ENCODE measurements around the gene PLA2G1B. TPM values are rescaled to one million over a fixed set of nuclear protein-coding genes. Genes with fewer than 3 reads are reported as not detected.

PLA2G1B gene
- total RNA-seq (2022) (not detected in 2 replicates), Bru-seq, nascent RNA (not detected), BruChase-seq, experiment 1, labeled RNA remaining after a 6-hour chase (not detected), BruChase-seq, experiment 2, labeled RNA remaining after a 2-hour chase (not detected)
- long read RNA-seq, result 0 reads

GRCh38 chr12:120327593-120327992, at the start of gene PLA2G1B:
TSS of gene PLA2G1B (minus strand) at chr12:120327779. CDS start at chr12:120327753, 26 bp downstream.
- no peak within 1 kb of the TSS for H3K4me3 Mint-ChIP-seq (ENCODE audit: low read depth, unreplicated experiment)

GRCh38 chr12:120376934-120377572, 49.5 kb upstream of the PLA2G1B start:
- no peaks in the 10 kb centered on the region for H3K36me3 Mint-ChIP-seq (ENCODE audit: insufficient read depth, unreplicated experiment)
- H3K9me3 Mint-ChIP-seq (ENCODE audit: low read depth, unreplicated experiment), result no peaks in the 10 kb centered on the region
- no peak for DNase-seq
- no TSS peak for BruUV-seq (replicated peaks)
- TF ChIP-seq CTCF (IDR thresholded peaks at IDR 0.05; ENCODE audit: unreplicated experiment), result no peak
- CTCF ChIA-PET, result interaction anchor here (1.6 kb wide), 1 partner anchor 10 kb away, joined by 17 read pairs; no protein-coding TSS in a partner anchor
- intact Hi-C loops (cut with micrococcal nuclease; ENCODE audit: unreplicated experiment), result no loop called here
- no peak overlapping the region for H3K27ac Mint-ChIP-seq (ENCODE audit: unreplicated experiment)
- H3K4me1 Mint-ChIP-seq (ENCODE audit: low read depth, unreplicated experiment), result peaks cover 21% of the 10 kb centered on the region
- H3K27me3 Mint-ChIP-seq (ENCODE audit: unreplicated experiment), result peaks cover 71% of the 10 kb centered on the region
- H3K4me3 Mint-ChIP-seq (ENCODE audit: low read depth, unreplicated experiment), result no peak overlapping the region

More at GRCh38 chr12:120327593-120327992, at the start of gene PLA2G1B:
- intact Hi-C loops (cut with micrococcal nuclease; ENCODE audit: unreplicated experiment), result loop anchor here (5.0 kb wide), 1 partner anchor 320 kb away; no protein-coding TSS in a partner anchor
- Mint-ChIP-seq H3K36me3 (ENCODE audit: insufficient read depth, unreplicated experiment) (peaks cover 6% of the 10 kb centered on the region), H3K4me1 (ENCODE audit: low read depth, unreplicated experiment) (no peaks in the 10 kb centered on the region), H3K27ac (ENCODE audit: unreplicated experiment) (no peak within 1 kb of the TSS), H3K27me3 (ENCODE audit: unreplicated experiment) (no peaks in the 10 kb centered on the region), H3K9me3 (ENCODE audit: low read depth, unreplicated experiment) (no peaks in the 10 kb centered on the region)
- DNase-seq, result no peak
- CTCF ChIA-PET, result interaction anchor here (0.5 to 0.7 kb wide), 2 partner anchors 36 to 105 kb away, joined by 3 read pairs; partner anchors contain the start of gene RNU4-2
- no TSS peak for BruUV-seq (replicated peaks)
- TF ChIP-seq CTCF (IDR thresholded peaks at IDR 0.05; ENCODE audit: unreplicated experiment), result no peak

GRCh38 chr12:120376416-120376815, 48.8 kb upstream of the PLA2G1B start:
- no peak for TF ChIP-seq CTCF (IDR thresholded peaks at IDR 0.05; ENCODE audit: unreplicated experiment)
- BruUV-seq (replicated peaks), result no TSS peak
- Mint-ChIP-seq H3K4me1 (ENCODE audit: low read depth, unreplicated experiment) (peaks cover 21% of the 10 kb centered on the region), H3K9me3 (ENCODE audit: low read depth, unreplicated experiment) (no peaks in the 10 kb centered on the region), H3K27me3 (ENCODE audit: unreplicated experiment) (peaks cover 71% of the 10 kb centered on the region), H3K36me3 (ENCODE audit: insufficient read depth, unreplicated experiment) (no peaks in the 10 kb centered on the region), H3K4me3 (ENCODE audit: low read depth, unreplicated experiment) (no peak overlapping the region), H3K27ac (ENCODE audit: unreplicated experiment) (no peak overlapping the region)
- CTCF ChIA-PET, result interaction anchor here (1.6 kb wide), 1 partner anchor 9 kb away, joined by 17 read pairs; no protein-coding TSS in a partner anchor
- intact Hi-C loops (cut with micrococcal nuclease; ENCODE audit: unreplicated experiment), result no loop called here
- DNase-seq, result no peak

- Mint-ChIP-seq H3K27me3 (ENCODE audit: unreplicated experiment) (peaks cover 71% of the 10 kb centered on the region), H3K4me3 (ENCODE audit: low read depth, unreplicated experiment) (no peak overlapping the region), H3K27ac (ENCODE audit: unreplicated experiment) (no peak overlapping the region), H3K9me3 (ENCODE audit: low read depth, unreplicated experiment) (no peaks in the 10 kb centered on the region), H3K36me3 (ENCODE audit: insufficient read depth, unreplicated experiment) (no peaks in the 10 kb centered on the region), H3K4me1 (ENCODE audit: low read depth, unreplicated experiment) (peaks cover 21% of the 10 kb centered on the region)
- CTCF ChIA-PET, result interaction anchor here (1.6 kb wide), 1 partner anchor 9 kb away, joined by 17 read pairs; no protein-coding TSS in a partner anchor
- no peak for TF ChIP-seq CTCF (IDR thresholded peaks at IDR 0.05; ENCODE audit: unreplicated experiment)
- no peak for DNase-seq
- intact Hi-C loops (cut with micrococcal nuclease; ENCODE audit: unreplicated experiment), result no loop called here
- BruUV-seq (replicated peaks), result no TSS peak
Observed at GRCh38 chr12:120376009-120376408, 48.4 kb upstream of the PLA2G1B start.

All from Calu3 (cell line).